Muscle of arm (tissue), 12 donors: ENCODE results near the gene CNPY4. TPM values are rescaled to one million over a fixed set of nuclear protein-coding genes. Genes with fewer than 3 reads are reported as not detected.
A peak's percentile ranks its signal among the peaks of the same experiment; 100 is the strongest.
"Not testable (repeated sequence)": the region's sequence is repeated elsewhere in the genome, so short reads cannot be mapped to it uniquely, and the experiment has no call there.

Experiments used
- DNase-seq: peaks from one replicate; pipeline ENCODE4 v3.0.0-alpha.2; 2013
- polyA plus RNA-seq, 12 donors: library from polyadenylated mRNA; unstranded; fragments of 120-200 nt; gene quantifications; one replicate each; pipeline ENCODE4 v1.2.1, GENCODE V29; 2013; ENCODE audit not compliant: insufficient read length in 12 of 12

CNPY4 gene
- polyA plus RNA-seq, 12 donors = 28.6 to 50.9 (median 38.8) TPM; not detected in 1

DNA sequence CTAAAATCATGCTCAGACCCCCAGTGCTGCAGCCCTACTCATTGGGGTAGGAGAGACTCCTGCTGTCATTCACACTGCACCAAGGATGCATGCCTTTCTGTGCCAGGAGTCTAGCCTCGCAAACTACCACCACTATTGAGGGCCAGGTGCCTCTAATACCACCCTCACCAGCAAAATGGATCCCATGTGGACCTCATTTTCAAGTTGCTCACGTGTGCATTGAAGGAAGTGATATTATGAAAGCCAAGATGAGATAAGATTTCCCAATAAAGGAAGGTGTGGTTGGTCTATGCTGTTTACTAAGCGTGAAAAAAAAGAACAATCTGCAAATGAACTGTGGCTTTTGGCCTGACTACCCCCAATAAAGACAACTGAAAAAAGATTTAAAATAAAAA, 22.1 kb downstream of the CNPY4 start:
- no peak for DNase-seq

DNA sequence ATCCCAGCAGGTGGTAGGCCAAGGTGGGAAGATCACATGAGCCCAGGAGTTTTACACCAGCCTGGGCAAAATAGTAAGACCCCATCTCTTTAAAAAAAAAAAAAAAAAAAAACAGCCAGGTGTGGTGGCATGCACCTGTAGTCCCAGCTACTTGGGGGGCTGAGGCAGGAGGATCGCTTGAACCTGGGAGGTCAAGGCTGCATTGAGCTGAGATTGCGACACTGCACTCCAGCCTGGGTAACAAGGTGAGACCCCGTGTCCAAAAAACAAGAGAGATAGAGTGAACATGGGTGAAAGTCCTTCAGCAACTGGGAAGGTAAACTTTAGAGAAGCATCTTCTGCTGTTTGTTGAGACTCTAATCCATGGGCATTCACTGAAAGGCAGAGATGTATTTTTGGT, 23.0 kb downstream of the CNPY4 start:
- DNase-seq = no peak

DNA sequence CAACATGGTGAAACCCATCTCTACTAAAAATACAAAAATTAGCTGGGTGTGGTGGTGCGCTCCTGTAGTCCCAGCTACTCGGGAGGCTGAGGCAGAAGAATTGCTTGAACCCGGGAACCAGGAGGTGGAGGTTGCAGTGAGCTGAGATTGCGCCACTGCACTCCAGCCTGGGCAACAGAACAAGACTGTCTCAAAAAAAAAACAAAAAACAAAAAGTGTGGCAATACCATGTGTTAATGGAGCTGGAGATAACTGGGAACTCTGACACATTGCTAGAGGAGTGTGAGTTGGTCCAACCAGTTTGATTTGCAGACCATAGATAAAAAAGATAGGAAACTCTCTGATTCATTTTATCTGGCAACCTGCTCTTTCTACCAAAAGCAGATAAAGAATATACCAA, 26.9 kb downstream of the CNPY4 start:
- not testable (repeated sequence) for DNase-seq

DNA sequence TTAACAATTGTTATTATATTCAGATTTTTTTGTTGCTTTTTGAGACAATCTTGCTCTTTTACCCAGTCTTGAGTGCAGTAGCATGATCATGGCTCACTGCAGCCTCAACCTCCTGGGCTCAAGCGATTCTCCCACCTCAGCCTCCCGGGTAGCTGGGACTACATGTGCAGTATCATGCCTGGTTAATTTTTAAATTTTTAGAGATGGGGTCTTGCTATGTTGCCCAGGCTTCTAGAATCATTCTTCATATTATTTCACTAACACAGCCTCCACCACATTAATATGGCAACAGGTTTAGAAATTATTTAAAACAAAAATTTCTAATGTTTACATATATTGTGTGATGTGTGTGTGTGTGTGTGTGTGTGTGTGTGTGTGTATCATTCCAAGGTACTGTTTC, 27.8 kb downstream of the CNPY4 start:
- no peak for DNase-seq

DNA sequence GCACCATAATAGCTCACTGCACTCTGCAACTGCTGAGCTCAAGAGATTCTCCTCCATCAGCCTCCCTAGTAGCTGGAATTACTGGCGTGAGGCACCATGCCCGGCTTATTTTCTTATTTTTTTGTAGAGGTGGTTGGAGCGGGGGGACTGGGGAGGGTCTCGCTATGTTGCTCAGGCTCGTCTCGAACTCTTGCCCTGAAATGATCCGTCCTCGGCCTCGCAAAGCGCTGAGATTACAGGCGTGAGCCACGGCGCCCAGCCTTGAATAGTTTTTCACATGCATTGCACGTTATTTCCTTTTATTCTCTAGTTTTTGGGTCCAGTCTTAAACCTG, 28.8 kb downstream of the CNPY4 start:
- no peak for DNase-seq

DNA sequence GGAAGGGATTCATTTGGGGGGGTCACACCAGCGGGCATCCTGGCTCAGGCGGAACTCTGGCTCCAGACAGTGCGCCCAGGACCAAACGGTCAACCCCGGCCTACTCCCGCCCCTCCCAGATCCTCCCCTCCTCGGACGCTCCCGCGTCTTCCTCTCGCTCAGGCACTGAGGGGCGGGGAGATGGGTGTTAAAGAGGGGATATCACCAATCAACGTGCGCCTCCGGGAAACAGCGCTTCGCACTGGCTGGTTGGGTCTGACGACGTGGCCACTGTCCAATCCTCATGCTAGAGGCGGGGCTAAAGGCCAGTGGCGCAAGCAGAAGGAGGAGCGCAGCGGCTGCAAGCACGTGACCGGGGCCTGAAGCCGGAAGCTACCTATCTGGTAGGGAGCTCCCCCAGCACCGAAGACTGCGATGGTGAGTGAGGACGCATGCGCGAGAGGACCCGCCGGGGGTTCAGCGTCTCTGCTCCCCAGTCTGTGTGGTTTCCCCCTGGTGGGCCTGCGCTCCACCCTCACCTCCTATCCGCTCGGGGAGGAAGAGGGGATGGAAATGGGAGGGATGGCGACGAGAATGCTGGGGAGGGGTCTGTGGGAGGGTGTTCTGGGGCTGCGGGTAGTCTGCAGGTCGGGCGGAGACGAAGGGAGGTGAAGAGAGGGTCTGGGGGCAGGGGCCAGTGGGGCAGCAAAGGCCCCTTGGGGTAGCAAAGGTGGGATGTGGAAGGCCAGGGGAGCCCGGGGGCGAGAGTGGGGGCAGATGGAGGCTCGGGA, 29.3 kb downstream of the CNPY4 start, which contains the start of gene LAMTOR4:
Gene LAMTOR4 (plus strand): TSS at position 360 of the 770 bp plus-strand sequence. CDS start 55 bp downstream, at position 415.
- DNase-seq = peak; percentile 100

DNA sequence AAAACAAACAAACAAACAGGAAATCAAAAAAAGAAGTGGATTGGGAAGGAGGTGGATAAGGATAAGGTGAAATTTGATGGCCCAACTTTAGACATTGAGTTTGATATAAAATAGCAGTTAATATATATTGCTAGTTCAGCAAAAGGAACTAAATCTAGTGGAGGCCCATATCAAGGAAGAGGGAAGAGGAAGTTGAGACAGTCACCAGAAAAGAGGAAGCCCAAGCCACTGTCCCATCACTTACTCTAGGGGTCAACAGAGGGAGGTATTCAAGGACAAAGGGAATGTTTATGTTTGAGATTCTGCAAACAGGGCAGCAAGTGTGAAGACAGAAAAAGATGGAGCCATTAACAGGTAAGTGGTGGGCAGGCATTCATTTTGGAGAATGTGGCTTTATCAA, 33.0 kb downstream of the CNPY4 start:
- DNase-seq = no peak

DNA sequence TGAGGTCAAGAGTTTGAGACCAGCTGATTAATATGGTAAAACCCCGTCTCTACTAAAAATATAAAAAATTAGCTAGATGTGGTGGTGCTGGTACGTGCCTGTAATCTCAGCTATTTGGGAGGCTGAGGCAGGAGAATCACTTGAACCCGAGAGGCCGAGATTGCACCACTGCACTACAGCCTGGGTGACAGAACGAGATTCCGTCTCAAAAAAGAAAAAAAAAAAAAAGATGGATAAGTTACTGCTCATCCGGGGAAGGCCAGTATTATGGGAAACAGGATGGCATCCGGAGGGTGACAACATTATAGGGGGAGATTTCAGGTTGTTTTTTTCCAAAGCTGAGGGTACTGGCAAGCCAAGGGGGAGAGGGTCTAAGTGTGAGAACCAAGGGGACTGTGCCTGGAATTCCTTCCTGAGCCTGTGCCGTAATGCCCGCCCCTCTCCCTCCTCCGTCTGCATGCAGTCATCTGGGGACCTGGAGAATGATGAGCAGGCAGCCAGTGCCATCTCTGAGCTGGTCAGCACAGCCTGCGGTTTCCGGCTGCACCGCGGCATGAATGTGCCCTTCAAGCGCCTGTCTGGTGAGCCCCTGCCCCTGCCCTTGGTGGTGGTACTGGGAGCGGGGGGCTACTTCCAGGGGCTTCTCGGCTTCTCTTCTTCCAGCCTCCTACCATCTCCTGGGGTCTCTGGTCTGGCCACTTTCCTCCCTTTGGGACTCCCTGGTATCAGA, 33.7 kb downstream of the CNPY4 start:
- no peak for DNase-seq

DNA sequence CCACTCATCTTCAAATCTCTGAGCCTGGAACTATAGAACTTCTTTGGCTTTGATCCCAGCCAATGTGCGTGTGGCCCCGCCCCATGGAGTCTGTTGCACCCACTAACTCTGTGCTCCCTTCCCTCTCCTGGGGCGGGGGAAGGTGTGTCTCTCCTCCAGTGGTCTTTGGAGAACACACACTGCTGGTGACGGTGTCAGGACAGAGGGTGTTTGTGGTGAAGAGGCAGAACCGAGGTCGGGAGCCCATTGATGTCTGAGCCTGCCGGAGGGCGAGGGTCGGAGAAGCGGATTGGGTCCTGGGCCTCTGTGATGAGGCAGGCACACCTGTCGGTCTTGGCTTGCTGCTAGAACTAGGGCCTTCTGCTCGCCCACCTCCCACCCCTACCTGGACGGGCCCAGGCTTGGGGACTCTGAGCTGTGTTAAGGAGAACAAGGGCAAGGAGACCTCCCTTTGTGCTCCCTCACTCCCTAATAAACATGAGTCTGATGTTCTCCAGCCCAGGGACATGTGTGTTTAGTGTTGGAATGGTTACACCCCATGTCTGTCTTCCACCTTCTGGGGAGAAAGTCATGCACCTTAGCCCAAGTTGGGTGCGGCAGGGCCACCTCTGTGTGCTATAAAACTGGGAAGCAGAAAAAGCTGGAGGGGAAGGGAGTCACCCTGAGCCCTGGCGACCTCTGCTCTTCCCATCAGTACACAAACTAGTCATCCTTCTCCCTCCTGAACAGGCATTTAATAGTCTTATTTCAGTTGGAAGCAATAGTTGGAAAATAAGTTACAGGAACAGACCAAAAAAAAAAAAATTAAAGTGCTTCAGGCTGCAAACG, 34.5 kb downstream of the CNPY4 start:
- DNase-seq = no peak

DNA sequence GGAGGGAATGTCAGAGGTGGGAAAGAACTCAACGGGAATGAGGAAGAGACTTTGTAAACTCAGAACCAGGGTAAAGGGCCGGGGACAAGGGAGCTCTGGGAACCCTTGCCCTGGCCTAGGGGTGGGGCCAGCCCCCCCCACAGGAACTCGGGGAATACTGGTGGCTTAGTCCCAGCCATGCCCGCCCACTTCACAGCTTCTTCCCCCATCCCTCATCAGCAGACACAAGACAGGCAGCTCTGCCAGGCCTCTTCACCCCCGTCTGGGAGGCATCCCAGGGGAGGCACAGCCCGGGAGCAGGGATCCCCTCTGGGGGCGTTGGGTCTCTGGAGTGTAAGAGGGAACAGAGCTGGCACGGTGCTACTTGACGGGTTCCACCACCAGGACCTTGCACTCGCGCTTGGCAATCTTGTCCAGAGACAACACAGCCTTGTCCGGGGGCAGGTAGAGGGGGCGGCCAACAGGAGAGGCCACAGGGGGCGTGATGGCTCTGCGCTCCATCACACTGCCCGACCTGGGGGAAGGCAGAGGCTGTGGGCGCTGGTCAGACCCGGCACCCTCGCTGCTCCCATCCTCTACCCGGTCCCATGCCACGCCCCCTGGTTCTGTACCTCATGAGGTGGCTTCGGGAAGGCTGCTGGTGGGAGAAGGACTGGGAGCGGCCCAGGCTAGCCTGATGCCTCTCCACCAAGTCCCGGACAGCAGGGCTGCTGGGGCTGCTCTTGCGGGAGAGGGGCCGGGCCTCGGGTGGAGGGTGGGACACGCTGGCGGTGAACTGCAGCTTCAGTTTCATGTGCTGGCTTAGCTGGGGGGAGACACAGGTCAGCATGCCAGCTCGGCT, 35.4 kb downstream of the CNPY4 start:
- DNase-seq = no peak

DNA sequence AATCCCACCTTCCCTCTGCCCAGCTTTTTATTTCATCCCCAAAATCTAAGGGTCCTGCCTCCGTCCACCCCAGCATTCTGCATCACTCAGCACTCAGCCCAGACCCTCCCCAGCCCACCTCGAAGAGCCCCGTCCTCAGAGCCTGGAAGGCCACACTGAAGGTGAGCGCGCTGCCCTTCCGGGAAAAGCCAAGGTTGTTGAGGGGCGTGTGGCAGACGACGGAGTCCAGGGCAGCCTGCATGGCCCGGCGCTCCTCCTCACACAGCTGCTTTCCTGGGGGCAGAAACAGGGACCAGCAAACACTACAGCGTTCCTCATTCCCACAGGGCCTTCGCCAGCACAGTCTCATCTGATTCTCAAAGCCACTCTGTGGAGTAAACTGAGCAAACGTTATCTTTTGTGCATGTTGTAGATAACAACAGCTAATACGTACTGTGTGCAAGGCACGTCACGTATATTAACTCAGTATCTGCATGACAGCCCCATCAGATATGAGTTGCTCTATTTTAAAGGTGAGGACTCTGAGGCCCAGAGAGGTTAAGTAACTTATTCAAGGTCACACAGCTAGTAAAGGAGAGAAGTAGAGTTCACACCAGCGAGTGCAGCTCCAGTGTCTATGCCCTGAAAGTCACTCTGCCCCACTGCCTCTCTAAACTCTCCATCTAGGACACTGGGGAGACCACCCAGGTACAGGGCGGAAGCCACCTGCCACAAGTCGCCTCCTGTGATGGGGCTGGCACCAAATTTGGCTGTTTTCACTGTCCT, 36.3 kb downstream of the CNPY4 start:
- DNase-seq = no peak

DNA sequence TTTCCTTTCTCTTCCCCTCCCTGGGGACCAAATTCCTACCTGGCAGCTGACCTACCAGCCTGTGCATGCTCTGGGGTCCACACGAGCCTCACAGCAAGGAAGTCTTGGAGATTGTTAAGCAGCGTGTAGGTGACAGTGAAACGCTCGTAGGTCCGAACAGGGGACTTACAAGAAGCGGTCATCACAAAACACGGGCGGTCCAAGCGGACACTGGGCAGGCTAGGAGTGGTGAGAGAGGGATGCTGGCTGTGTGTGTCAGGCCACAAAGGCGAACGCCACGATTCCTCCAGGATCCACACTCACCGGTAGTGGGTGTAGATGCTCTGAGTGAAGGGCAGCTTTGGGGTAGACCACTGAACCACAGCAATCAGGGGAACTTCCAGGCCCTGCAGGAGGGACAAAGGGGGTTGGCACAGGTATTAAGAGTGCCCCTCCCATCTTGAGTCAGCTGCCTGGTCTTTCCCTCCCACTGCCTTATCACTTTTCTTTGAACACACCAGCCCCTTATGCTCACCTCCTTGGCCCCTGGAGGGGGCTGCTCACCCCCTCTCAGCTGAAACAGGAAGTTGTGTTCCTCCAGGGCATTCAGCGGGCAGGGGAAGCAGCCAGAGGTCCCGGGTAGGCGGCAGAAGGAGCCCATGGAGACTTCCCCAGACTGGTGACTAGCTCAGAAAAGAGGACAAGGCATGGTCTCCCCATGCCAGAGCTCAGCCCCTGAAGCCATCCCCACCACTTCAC, 37.1 kb downstream of the CNPY4 start:
- no peak for DNase-seq

DNA sequence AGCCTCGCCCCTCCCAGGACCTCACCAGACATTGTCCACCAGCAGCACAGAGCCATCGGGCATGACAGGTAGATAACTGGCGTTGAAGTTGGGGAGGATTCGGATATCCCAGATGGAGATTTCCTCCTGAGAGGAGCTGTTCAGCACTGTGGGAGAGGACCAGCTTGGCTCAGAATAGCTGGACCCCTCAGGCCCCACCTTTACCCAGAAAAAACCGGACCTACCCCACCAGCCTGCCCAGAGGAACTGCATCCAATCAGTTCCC, 37.6 kb downstream of the CNPY4 start:
- no peak for DNase-seq

DNA sequence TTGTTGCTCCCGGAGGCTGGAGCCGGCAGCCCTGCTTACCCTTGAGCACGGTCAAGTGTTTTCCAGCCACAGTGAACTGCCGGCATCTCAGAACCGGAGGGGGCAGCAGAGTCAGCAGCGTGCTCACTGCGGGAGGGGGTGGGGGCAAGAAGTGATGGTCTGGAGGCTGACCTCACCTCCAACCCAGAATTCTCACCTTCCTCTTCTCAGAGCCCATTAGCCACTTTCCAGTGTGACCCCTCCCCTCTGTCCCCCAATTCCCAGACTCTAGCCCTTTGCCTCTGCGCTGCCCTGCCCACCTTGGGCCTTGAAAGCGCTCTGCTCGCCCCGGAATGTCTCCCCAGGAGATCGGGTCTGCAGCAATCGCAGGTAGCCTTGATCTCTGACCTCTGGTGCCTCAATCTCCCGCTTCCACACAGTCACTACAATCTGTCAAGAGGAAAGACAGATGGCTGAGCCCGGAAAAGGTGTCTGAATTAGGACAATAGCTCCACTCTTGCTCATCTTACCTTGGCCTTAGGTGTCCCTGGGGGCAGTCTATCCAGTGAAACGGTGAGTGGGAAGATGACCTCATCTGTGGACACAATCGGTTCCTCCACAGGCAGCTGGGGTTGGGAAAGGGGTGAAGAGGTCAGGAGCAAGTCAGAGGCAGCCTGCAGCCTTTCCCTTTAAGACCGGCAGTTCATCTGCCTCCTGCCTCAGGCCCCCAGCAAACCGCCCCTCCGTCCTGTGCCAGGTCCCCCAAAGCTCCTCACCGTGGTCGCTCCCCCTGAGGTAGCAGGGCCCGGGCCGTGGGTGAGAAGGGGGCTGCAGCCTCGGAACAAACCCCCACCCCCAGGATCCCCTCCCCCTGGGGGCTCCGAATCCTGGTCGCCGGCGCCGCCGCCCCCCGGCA, 38.1 kb downstream of the CNPY4 start:
- DNase-seq = no peak

DNA sequence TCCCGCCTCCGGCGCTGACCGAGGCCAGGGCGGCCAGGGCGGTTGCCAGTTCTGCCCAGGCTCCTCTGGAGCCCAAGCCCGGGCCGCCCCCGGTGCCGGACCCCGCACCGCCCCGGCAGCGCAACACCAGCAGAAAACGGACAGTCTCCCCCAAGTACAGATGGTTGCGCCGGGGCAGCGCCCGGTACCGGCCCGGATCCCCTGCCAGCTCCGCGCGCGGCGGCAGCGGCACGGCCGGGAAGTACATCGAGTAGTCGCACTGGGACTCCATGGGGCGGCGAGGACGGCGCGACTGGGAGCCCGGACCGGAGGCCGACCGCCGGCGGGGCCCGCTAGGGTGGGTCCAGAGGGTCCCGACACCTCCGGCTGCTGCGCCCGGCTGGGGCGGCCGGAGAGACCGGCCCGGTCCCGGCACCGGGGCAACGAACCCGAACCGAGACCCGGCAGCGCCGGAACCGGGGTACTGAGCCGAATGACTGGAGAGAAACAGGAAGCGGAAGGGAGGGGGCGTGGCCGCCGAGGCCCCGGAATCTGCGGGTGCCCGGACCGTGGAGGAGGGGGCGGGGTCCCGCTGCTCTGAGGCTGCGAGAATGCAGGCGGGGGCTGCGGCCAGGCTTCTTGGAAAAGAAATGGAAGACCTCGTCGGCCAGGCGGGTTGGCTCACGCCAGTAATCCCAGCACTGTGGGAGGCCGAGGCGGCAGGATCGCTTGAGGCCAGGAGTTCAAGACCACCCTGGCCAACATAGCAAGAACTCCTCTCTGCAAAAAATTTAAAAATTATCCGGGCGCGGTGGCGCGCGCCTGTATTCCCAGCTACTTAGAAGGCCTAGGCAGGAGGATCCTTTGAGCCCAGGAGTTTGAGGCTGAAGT, 39.0 kb downstream of the CNPY4 start, which contains the start of gene TRAPPC14:
Gene TRAPPC14 (minus strand): TSS at position 495 of the 870 bp plus-strand sequence. CDS start 224 bp downstream, at position 271.
- DNase-seq = peak; percentile 90

DNA sequence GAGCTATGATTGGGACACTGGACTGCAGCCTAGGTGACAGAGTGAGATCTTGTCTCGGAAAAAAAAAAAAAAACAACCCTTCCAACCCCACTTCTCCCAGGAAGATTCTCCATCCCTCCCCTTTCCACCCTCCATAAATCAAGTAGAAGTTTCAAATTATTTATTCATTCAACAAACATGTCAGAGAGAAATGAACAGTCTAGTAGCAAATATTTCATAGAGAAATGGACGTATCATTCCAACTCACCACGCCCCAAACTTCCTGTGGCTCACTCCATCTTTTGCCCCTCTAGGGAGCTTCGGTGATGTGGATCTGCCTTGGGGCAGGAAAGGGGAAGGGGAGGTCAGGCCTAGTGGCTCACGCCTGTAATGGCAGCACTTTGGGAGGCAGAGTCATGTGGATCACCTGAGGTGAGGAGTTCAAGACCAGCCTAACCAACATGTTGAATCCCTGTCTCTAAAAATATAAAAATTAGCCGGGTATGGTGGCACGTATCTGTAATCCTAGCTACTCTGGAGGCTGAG, 39.7 kb downstream of the CNPY4 start:
- DNase-seq = no peak

DNA sequence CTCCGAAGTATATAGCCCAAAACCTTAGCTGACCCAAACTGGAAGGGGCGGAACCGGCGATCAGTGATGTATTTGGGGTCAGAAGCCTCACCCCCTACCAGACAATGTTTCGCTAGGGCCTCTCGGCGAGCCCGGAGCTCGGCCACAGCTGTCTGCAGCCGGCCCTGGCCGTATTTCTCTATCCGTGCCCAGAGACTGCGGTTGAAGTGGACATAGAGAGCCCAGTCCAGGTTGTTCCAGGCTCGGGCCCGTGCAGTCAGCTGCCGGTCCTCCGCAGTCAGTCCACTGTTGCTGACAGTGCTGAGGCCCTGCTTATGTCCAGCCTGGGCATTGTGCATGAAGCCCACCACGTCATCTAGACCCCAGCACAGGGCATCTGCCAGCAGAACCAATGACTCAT, 40.6 kb downstream of the CNPY4 start:
- DNase-seq = no peak

DNA sequence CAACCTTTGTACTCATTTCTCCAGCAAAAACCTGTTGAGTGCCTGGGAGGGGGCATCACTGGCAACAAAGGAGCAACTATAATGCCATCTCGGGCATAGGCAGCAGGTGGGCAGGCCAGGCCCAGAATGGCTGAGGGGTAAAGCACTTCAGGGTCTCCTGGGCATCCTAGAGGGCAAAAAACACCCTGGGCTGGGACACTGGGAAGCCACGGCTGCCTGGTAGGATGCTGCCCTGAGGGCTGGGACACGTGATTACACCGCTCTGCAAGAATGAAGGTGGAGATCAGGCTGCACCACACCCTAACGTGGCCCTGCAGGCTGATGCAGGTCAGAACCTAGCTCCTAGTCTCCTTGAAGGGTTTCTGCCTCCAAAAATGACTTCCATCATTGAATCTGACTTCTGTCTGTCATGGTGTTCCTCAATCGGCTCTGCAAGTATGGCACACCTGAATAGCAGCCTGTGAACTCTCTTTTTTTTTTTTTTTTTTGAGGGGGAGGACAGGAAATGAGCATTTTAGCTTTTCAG, 43.6 kb downstream of the CNPY4 start:
- no peak for DNase-seq
